Right lobe of liver (tissue), 6 donors: ENCODE results near the gene EFEMP1. TPM values are rescaled to one million over a fixed set of nuclear protein-coding genes. Genes with fewer than 3 reads are reported as not detected.

Experiments
- ATAC-seq, 4 donors: fragments of 200-7000 bp; cut with Tn5 transposase; one replicate each; pipeline ENCODE4 v1.9.1; 2020; ENCODE audit warnings: mild to moderate bottlenecking in 4 of 4, moderate library complexity in 4 of 4
- DNase-seq, 3 donors: peaks; one replicate each; pipeline ENCODE4 v3.0.0-alpha.2; 2020
- H3K27ac ChIP-seq, 3 donors: fragments of 200-600 bp; one replicate each; pipeline ENCODE4 v1.8.0; 2022
- H3K27me3 ChIP-seq, 2 donors: fragments of 200-600 bp; one replicate each; pipeline ENCODE4 v1.8.0; 2022
- H3K36me3 ChIP-seq, 4 donors: fragments of 200-600 bp; sonication (generic) in 1 of 4; one replicate each; pipeline versions ENCODE4 v1.5.1 to v1.8.0; 2017 to 2022; ENCODE audit warnings: control low read depth in 1 of 4
- H3K4me1 ChIP-seq, 4 donors: fragments of 200-600 bp; sonication (generic) in 1 of 4; one replicate each; pipeline versions ENCODE4 v1.5.1 to v1.8.0; 2017 to 2022; ENCODE audit warnings: control low read depth in 1 of 4
- H3K4me3 ChIP-seq, 3 donors: fragments of 200-600 bp; one replicate each; pipeline ENCODE4 v1.8.0; 2022
- H3K9me3 ChIP-seq, 4 donors: fragments of 200-600 bp; sonication (generic) in 1 of 4; one replicate each; pipeline versions ENCODE4 v1.5.1 to v1.8.0; 2017 to 2022; ENCODE audit warnings: control low read depth in 1 of 4
- POLR2A ChIP-seq: fragments of 450-650 bp; IDR thresholded peaks from one replicate; pipeline ENCODE4 v1.6.1; 2017; ENCODE audit warnings: antibody characterized with exemption, mild to moderate bottlenecking
- WGBS: methylation state at CpG from one replicate; pipeline ENCODE4 v1.1.6; 2018; ENCODE audit warnings: low coverage, low lambda C conversion rate; ENCODE audit not compliant: insufficient coverage; ENCODE audit errors: missing lambda C conversion rate; 5-methylcytosine and 5-hydroxymethylcytosine counted together
- intact Hi-C, 2 donors: fragments of 100-400 bp; cut with DNase I; formaldehyde crosslinking; loops; one replicate each; pipeline versions ENCODE4 v1.11.2 to v1.14.1; 2022
- total RNA-seq, 6 experiments: library from RNA; depleted of rRNA in 2 of 6; stranded (reverse); fragments of >200 nt in 2 of 6; fragmentation: NEBNext Ultra II Directional in 3 of 6; extraction: Animal tissue kit (Norgen Biotek cat#: 25700) in 3 of 6; gene quantifications; one replicate each; pipeline versions ENCODE4 v1.1.0 to v1.2.4, GENCODE V29; 2016 to 2023
- TF ChIP-seq, protein P1 (sequence below), 4 donors: fragments of 200-600 bp in 3 of 4; fragments of 450-650 bp in 1 of 4; IDR thresholded peaks; one replicate each; pipeline versions ENCODE4 v1.5.1 to v1.8.0; 2016 to 2022; ENCODE audit warnings: antibody characterized with exemption in 4 of 4, mild to moderate bottlenecking in 2 of 4
- donor health status: DM: no; HTN: yes; CAD: no.
- donor health status: DM: no; HTN: no; CAD: no.
- donor health status: DM: no; HTN: no; CAD: no.
- donor health status: DM: no; HTN: yes; CAD: no.
- donor health status: DM: no; HTN: yes; CAD: no.

The EFEMP1 gene
- total RNA-seq, 6 experiments from 2014 or later, result 2.4 to 36.8 (median 9.0) TPM

- no peak overlapping the region for H3K4me3 ChIP-seq
- no peaks in the 10 kb centered on the region for H3K4me1 ChIP-seq
- TF ChIP-seq POLR2A, result no peak
- TF ChIP-seq, protein P1, sequence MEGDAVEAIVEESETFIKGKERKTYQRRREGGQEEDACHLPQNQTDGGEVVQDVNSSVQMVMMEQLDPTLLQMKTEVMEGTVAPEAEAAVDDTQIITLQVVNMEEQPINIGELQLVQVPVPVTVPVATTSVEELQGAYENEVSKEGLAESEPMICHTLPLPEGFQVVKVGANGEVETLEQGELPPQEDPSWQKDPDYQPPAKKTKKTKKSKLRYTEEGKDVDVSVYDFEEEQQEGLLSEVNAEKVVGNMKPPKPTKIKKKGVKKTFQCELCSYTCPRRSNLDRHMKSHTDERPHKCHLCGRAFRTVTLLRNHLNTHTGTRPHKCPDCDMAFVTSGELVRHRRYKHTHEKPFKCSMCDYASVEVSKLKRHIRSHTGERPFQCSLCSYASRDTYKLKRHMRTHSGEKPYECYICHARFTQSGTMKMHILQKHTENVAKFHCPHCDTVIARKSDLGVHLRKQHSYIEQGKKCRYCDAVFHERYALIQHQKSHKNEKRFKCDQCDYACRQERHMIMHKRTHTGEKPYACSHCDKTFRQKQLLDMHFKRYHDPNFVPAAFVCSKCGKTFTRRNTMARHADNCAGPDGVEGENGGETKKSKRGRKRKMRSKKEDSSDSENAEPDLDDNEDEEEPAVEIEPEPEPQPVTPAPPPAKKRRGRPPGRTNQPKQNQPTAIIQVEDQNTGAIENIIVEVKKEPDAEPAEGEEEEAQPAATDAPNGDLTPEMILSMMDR (IDR thresholded peaks at IDR 0.05), result no peak
- no peaks in the 10 kb centered on the region for H3K36me3 ChIP-seq
- 11% methylated on average over 1 of the region's 1 CpG for WGBS
- ATAC-seq (no peak), DNase-seq (no peak)
- intact Hi-C loops, result no loop called here
- no peaks in the 10 kb centered on the region for H3K27me3 ChIP-seq
- no peak overlapping the region for H3K27ac ChIP-seq
- no peaks in the 10 kb centered on the region for H3K9me3 ChIP-seq
Observed at GRCh38 chr2:55958756-55959155, 35.2 kb upstream of the EFEMP1 start.

- WGBS, result 79% methylated on average over 3 of the region's 3 CpGs
Observed at GRCh38 chr2:55957142-55957541, 33.6 kb upstream of the EFEMP1 start.

GRCh38 chr2:55954306-55955035, 30.9 kb upstream of the EFEMP1 start:
- ATAC-seq, result peak in 2 of 4 donors; percentile 30 to 38
- H3K27ac ChIP-seq, result no peak overlapping the region
- whole genome bisulfite sequencing, result 30% methylated on average over 4 of the region's 4 CpGs

More at GRCh38 chr2:55957142-55957541, 33.6 kb upstream of the EFEMP1 start:
- Histone ChIP-seq H3K9me3 (no peaks in the 10 kb centered on the region), H3K4me1 (no peaks in the 10 kb centered on the region), H3K4me3 (no peak overlapping the region), H3K36me3 (no peaks in the 10 kb centered on the region), H3K27ac (no peak overlapping the region), H3K27me3 (no peaks in the 10 kb centered on the region)
- no peak for ATAC-seq
- DNase-seq, result no peak
- no peak for TF ChIP-seq POLR2A
- TF ChIP-seq, protein P1 (IDR thresholded peaks at IDR 0.05), result no peak
- intact Hi-C loops, result no loop called here

GRCh38 chr2:55952415-55952814, 28.8 kb upstream of the EFEMP1 start:
- Histone ChIP-seq H3K36me3 (no peaks in the 10 kb centered on the region), H3K4me3 (no peak overlapping the region), H3K27ac (no peak overlapping the region), H3K27me3 (no peaks in the 10 kb centered on the region), H3K4me1 (no peaks in the 10 kb centered on the region), H3K9me3 (no peaks in the 10 kb centered on the region)
- intact Hi-C loops, result no loop called here
- no peak for ATAC-seq
- 22% methylated on average over 3 of the region's 4 CpGs for WGBS
- DNase-seq, result no peak
- TF ChIP-seq, protein P1 (IDR thresholded peaks at IDR 0.05), result no peak
- no peak for TF ChIP-seq POLR2A

More at GRCh38 chr2:55954306-55955035, 30.9 kb upstream of the EFEMP1 start:
- DNase-seq, result no peak
- Histone ChIP-seq H3K4me3 (no peak overlapping the region), H3K4me1 (no peaks in the 10 kb centered on the region), H3K27me3 (no peaks in the 10 kb centered on the region), H3K9me3 (no peaks in the 10 kb centered on the region), H3K36me3 (no peaks in the 10 kb centered on the region)
- intact Hi-C loops, result no loop called here
- TF ChIP-seq POLR2A, result no peak
- TF ChIP-seq, protein P1 (IDR thresholded peaks at IDR 0.05), result no peak
